Endothelial cell of umbilical vein (primary cell): Measurements from ENCODE around the gene APBB2. TPM values are rescaled to one million over a fixed set of nuclear protein-coding genes. Genes with fewer than 3 reads are reported as not detected.

ENCODE experiments used
- BruUV-seq: library from RNA; stranded (reverse); fragments of 400-500 nt; replicated peaks from 2 replicates; lab custom pipeline; 2021; lab: Mats Ljungman, UMichigan
- CTCF ChIA-PET: fragments of 300-600, 350-600 bp; sonication (Branson Sonifier 250); formaldehyde crosslinking; loops from one replicate; lab custom pipeline; 2021; ENCODE audit warnings: antibody characterized with exemption, inconsistent platforms; lab: Charles Lee
- POLR2A ChIA-PET: fragments of 300-600, 350-600 bp; sonication (Branson Sonifier 250); formaldehyde crosslinking; loops from one replicate; lab custom pipeline; 2021; ENCODE audit warnings: antibody characterized with exemption, inconsistent platforms; lab: Charles Lee
- DNase-seq: peaks from one replicate; pipeline ENCODE4 v3.0.0-alpha.2; 2011; ENCODE audit warnings: low read depth, low spot score
- FAIRE-seq: peaks from 2 replicates; lab custom pipeline; 2011; peaks lifted over from hg19 to GRCh38; lab: Jason Lieb, UNC
- H2AFZ ChIP-seq: 2 replicates; pipeline ENCODE4 v1.6.0; 2012; ENCODE audit warnings: low read depth, low read length, control low read depth, inconsistent platforms
- H3K27ac ChIP-seq: 2 replicates; pipeline ENCODE4 v1.5.1; 2011; ENCODE audit warnings: low read depth, mild to moderate bottlenecking, control low read depth, low read length, moderate library complexity; ENCODE audit not compliant: insufficient read depth
- H3K27me3 ChIP-seq, 2 experiments: 2 replicates each; pipeline versions ENCODE4 v1.6.0 to v1.6.1; 2011; ENCODE audit warnings: low read length in 2 of 2, mixed read lengths in 1 of 2; ENCODE audit not compliant: control insufficient read depth in 2 of 2, insufficient read depth in 2 of 2
- H3K36me3 ChIP-seq, 2 experiments: 2 replicates in 1 of 2; 3 replicates in 1 of 2; pipeline ENCODE4 v1.5.1; 2011; ENCODE audit warnings: low read length in 2 of 2, mild to moderate bottlenecking in 1 of 2, moderate library complexity in 1 of 2; ENCODE audit not compliant: control insufficient read depth in 2 of 2, insufficient read depth in 2 of 2; ENCODE audit errors: extremely low read depth in 1 of 2
- H3K4me1 ChIP-seq: 3 replicates; pipeline ENCODE4 v1.5.1; 2011; ENCODE audit warnings: mild to moderate bottlenecking, low read length; ENCODE audit not compliant: control insufficient read depth, insufficient read depth; ENCODE audit errors: extremely low read depth
- H3K4me2 ChIP-seq: 2 replicates; pipeline ENCODE4 v1.6.1; 2011; ENCODE audit warnings: low read length, control low read depth, mixed read lengths; ENCODE audit not compliant: insufficient read depth
- H3K4me3 ChIP-seq, 3 experiments: fragments of 200-600 bp in 1 of 3; sonication (generic), shearing (Covaris generic) in 1 of 3; replicated peaks in 1 of 3; 2 replicates each; pipeline ENCODE4 v1.5.1; 2011 to 2016; ENCODE audit warnings: control low read depth in 3 of 3, low read length in 3 of 3, mild to moderate bottlenecking in 2 of 3, inconsistent platforms in 1 of 3, low read depth in 1 of 3, moderate library complexity in 1 of 3; ENCODE audit not compliant: insufficient read depth in 1 of 3
- H3K79me2 ChIP-seq: 2 replicates; pipeline ENCODE4 v1.6.0; 2012; ENCODE audit warnings: low read length, inconsistent platforms; ENCODE audit not compliant: control insufficient read depth, insufficient read depth
- H3K9ac ChIP-seq: replicated peaks from 2 replicates; pipeline ENCODE3; 2011; ENCODE audit warnings: low read length, control low read depth; ENCODE audit not compliant: insufficient read depth; ENCODE audit errors: extremely low read depth
- H3K9me1 ChIP-seq: replicated peaks from 3 replicates; pipeline ENCODE4 v1.6.0; 2011; ENCODE audit warnings: mild to moderate bottlenecking, low read length; ENCODE audit not compliant: control insufficient read depth, insufficient read depth; ENCODE audit errors: extremely low read depth
- H3K9me3 ChIP-seq: replicated peaks from 2 replicates; pipeline ENCODE4 v1.5.1; 2012; ENCODE audit warnings: low read length, inconsistent platforms; ENCODE audit not compliant: control insufficient read depth, insufficient read depth
- H4K20me1 ChIP-seq: replicated peaks from 2 replicates; pipeline ENCODE3; 2011; ENCODE audit warnings: mild to moderate bottlenecking, low read length; ENCODE audit not compliant: control insufficient read depth, insufficient read depth; ENCODE audit errors: extremely low read depth
- CTCF ChIP-seq, 2 donors: IDR thresholded peaks; 1 replicate in 1 of 2; 2 replicates in 1 of 2; pipeline ENCODE4 v1.5.1; 2011; ENCODE audit warnings: low read length in 2 of 2, mild to moderate bottlenecking in 2 of 2, moderate library complexity in 2 of 2, control low read depth in 1 of 2, inconsistent platforms in 1 of 2, low read depth in 1 of 2; ENCODE audit not compliant: insufficient read depth in 1 of 2; ENCODE audit errors: extremely low read depth in 1 of 2
- EZH2 ChIP-seq: IDR thresholded peaks from 2 replicates; pipeline ENCODE4 v1.6.1; 2012; ENCODE audit warnings: borderline replicate concordance, low read depth, mild to moderate bottlenecking, moderate library complexity, low read length, inconsistent platforms; ENCODE audit not compliant: severe bottlenecking
- FOS ChIP-seq: IDR thresholded peaks from 2 replicates; pipeline ENCODE4 v1.6.1; 2011; ENCODE audit warnings: mild to moderate bottlenecking, low read length, moderate library complexity, borderline replicate concordance; ENCODE audit not compliant: insufficient read depth
- GATA2 ChIP-seq: IDR thresholded peaks from 2 replicates; pipeline ENCODE4 v1.7.0; 2011; ENCODE audit warnings: low read depth, mild to moderate bottlenecking, moderate library complexity, mixed read lengths, low read length; ENCODE audit not compliant: insufficient read length, insufficient read depth
- JUN ChIP-seq: IDR thresholded peaks from 2 replicates; pipeline ENCODE4 v1.6.1; 2011; ENCODE audit warnings: borderline replicate concordance, low read depth; ENCODE audit not compliant: insufficient read length, insufficient read depth
- MAX ChIP-seq: IDR thresholded peaks from 2 replicates; pipeline ENCODE4 v1.6.1; 2011; ENCODE audit not compliant: insufficient read depth, insufficient read length
- MYC ChIP-seq: IDR thresholded peaks from one replicate; pipeline ENCODE4 v1.6.1; 2011; ENCODE audit warnings: mild to moderate bottlenecking, low read depth, low read length
- POLR2A ChIP-seq: IDR thresholded peaks from 2 replicates; pipeline ENCODE4 v1.6.1; 2012; ENCODE audit warnings: low read depth, mild to moderate bottlenecking, control low read depth, low read length
- POLR2AphosphoS5 ChIP-seq: IDR thresholded peaks from 2 replicates; pipeline ENCODE4 v1.6.1; 2012; ENCODE audit warnings: low read depth, mild to moderate bottlenecking, control low read depth, low read length, moderate library complexity; ENCODE audit not compliant: insufficient read depth
- dilution Hi-C: fragments of 300-500 bp; cut with MboI; formaldehyde crosslinking; loops from one replicate; pipeline ENCODE4 v1.15.0; 2019; ENCODE audit warnings: low sequenced_read_pairs; ENCODE audit not compliant: extremely low pct_ligation_motif_present
- intact Hi-C: fragments of 100-400 bp; cut with micrococcal nuclease; formaldehyde crosslinking; loops from one replicate; pipeline ENCODE4 v1.10.0; 2022
- polyA plus RNA-seq, 4 experiments: library from polyadenylated mRNA; depleted of rRNA in 3 of 4; stranded (reverse) in 3 of 4; unstranded in 1 of 4; fragments of >200 nt; gene quantifications; 2 replicates each; pipeline versions ENCODE4 v1.2.1 to v1.2.3, GENCODE V29; 2011 to 2012; ENCODE audit warnings: missing spikeins in 1 of 4
- total RNA-seq: library from RNA; stranded (reverse); gene quantifications from 2 replicates; pipeline ENCODE4 v1.2.3, GENCODE V29; 2021

The APBB2 gene
- total and polyA plus RNA-seq, 2 donors (not counting 3 experiments of a cell fraction or from before 2014, with no cell fraction given) = 79.8 to 124 TPM

DNA sequence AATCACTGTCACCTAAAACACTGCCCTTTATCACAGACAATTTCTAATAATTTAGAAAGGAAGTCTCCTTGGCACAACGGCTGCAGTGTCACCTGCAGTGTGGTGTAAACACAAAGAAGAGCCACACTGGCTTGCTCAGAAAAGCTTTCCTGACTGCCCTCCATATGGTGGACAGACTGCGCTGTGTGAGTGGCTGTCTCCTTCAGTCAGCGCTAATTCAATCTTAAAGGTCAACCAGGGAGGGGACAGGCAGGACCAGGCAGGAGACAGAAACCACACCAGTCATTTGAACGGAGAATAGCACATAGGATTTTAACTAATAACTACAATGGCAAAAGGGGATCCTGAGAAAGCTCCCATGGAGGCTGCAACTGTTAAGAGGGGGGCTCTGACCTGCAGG, 332.5 kb downstream of the APBB2 start:
- CTCF ChIA-PET = no interaction called here
- intact Hi-C loops = no loop called here

More for the DNA sequence above, 332.5 kb downstream of the APBB2 start:
- Histone ChIP-seq H3K9me1 (no peaks in the 10 kb centered on the region), H3K27me3 (no peaks in the 10 kb centered on the region), H3K79me2 (no peaks in the 10 kb centered on the region), H3K36me3 (peaks cover 5 to 25% of the 10 kb centered on the region in 2 experiments), H3K9me3 (no peaks in the 10 kb centered on the region), H3K4me2 (no peak overlapping the region), H4K20me1 (no peaks in the 10 kb centered on the region), H3K27ac (no peak overlapping the region), H3K9ac (no peak overlapping the region), H3K4me1 (no peaks in the 10 kb centered on the region), H2AFZ (no peak overlapping the region), H3K4me3 (no peak overlapping the region)
- BruUV-seq = no TSS peak
- no peak for DNase-seq
- FAIRE-seq = no peak
- dilution Hi-C loops = no loop called here
- TF ChIP-seq JUN = no peak
- no peak for TF ChIP-seq MAX
- no peak for TF ChIP-seq POLR2A
- no peak for TF ChIP-seq CTCF (IDR thresholded peaks at IDR 0.05; ENCODE audit: extremely low read depth in 1 of 2, insufficient read depth in 1 of 2, low read depth in 1 of 2, low read length in 2 of 2)
- TF ChIP-seq EZH2 = no peak
- no peak for TF ChIP-seq GATA2
- TF ChIP-seq MYC = no peak
- TF ChIP-seq FOS = no peak
- no peak for TF ChIP-seq POLR2AphosphoS5
- POLR2A ChIA-PET = interaction anchor here (0.7 kb wide), 1 partner anchor 359 kb away, joined by 3 read pairs; no protein-coding TSS in a partner anchor
